GM10248 (cell line): ENCODE results near the gene CCSER2.

Source experiments
- CTCF ChIA-PET: fragments of 300-600 bp; sonication (Branson Sonifier 250); formaldehyde crosslinking; extraction: SDS; loops from one replicate; lab custom pipeline; 2021; ENCODE audit warnings: antibody characterized with exemption; lab: Yijun Ruan, JAX
- POLR2A ChIA-PET: fragments of 350-650 bp; sonication (Branson Sonifier 250); formaldehyde crosslinking; extraction: SDS; loops from one replicate; lab custom pipeline; 2020; ENCODE audit warnings: antibody characterized with exemption; lab: Yijun Ruan, JAX
- DNase-seq: peaks from one replicate; pipeline ENCODE4 v3.0.0; 2012; ENCODE audit errors: extremely low spot score
- CTCF ChIP-seq: IDR thresholded peaks from 2 replicates; pipeline ENCODE4 v1.5.1; 2012; ENCODE audit warnings: mild to moderate bottlenecking, low read depth; ENCODE audit errors: extremely low read depth, missing control alignments, control extremely low read depth

The CCSER2 gene

GRCh38 chr10:84415539-84416244 is 87.3 kb downstream of the CCSER2 start:
- ChIA-PET POLR2A (no interaction called here), CTCF (interaction anchor here (0.9 kb wide), 1 partner anchor 15 kb away, joined by 3 read pairs; no protein-coding TSS in a partner anchor)
- no peak for DNase-seq
- no peak for TF ChIP-seq CTCF

GRCh38 chr10:84416245-84416555 is 87.8 kb downstream of the CCSER2 start:
- no peak for TF ChIP-seq CTCF
- DNase-seq = no peak
- CTCF ChIA-PET = no interaction called here
- POLR2A ChIA-PET = no interaction called here

GRCh38 chr10:84423719-84424118 is 95.3 kb downstream of the CCSER2 start:
- ChIA-PET POLR2A (no interaction called here), CTCF (interaction anchor here (1.8 kb wide), 1 partner anchor 16 kb away, joined by 6 read pairs; no protein-coding TSS in a partner anchor)
- DNase-seq = no peak
- no peak for TF ChIP-seq CTCF

- TF ChIP-seq CTCF = no peak
- ChIA-PET CTCF (interaction anchor here (1.6 to 1.8 kb wide), 2 partner anchors 15 to 112 kb away, joined by 5 to 6 read pairs; no protein-coding TSS in a partner anchor), POLR2A (interaction anchor here (0.6 kb wide), 1 partner anchor 44 kb away, joined by 3 read pairs; no protein-coding TSS in a partner anchor)
- DNase-seq = no peak
Measured at GRCh38 chr10:84424731-84425167, 96.4 kb downstream of the CCSER2 start.

GRCh38 chr10:84427903-84428650 is 99.7 kb downstream of the CCSER2 start:
- POLR2A ChIA-PET = no interaction called here
- DNase-seq = no peak
- TF ChIP-seq CTCF = no peak
- CTCF ChIA-PET = interaction anchor here (0.9 to 4.8 kb wide), 4 partner anchors 9 to 109 kb away, joined by 3 to 64 read pairs (median 4); no protein-coding TSS in a partner anchor

GRCh38 chr10:84428711-84429110 is 100.3 kb downstream of the CCSER2 start:
- POLR2A ChIA-PET = no interaction called here
- CTCF ChIA-PET = interaction anchor here (0.9 to 4.8 kb wide), 3 partner anchors 10 to 109 kb away, joined by 3 to 64 read pairs (median 4); no protein-coding TSS in a partner anchor
- TF ChIP-seq CTCF = no peak
- no peak for DNase-seq
